ENCODE results near the gene OGFOD1.

OGFOD1 gene

GRCh38 chr16:56519459-56520250, 68.3 kb downstream of the OGFOD1 start, which contains the start of gene BBS2:
Gene BBS2, minus strand, starts transcription at chr16:56520024. Its CDS starts 162 bp downstream, at chr16:56519862.
- TF ChIP-seq ZFX (IDR thresholded peaks at IDR 0.05; ENCODE audit: borderline replicate concordance) (no peak), CTCF (IDR thresholded peaks at IDR 0.05) (0 out of 2 replicates have a peak, but pooled peaks have one; percentile 2)

GRCh38 chr16:56520251-56520577, 68.9 kb downstream of the OGFOD1 start:
- no peak for TF ChIP-seq CTCF (IDR thresholded peaks at IDR 0.05)
- no peak for TF ChIP-seq ZFX (IDR thresholded peaks at IDR 0.05; ENCODE audit: borderline replicate concordance)
- peak overlapping the region; percentile 80 for H3K27ac ChIP-seq

More at GRCh38 chr16:56519459-56520250, 68.3 kb downstream of the OGFOD1 start, which contains the start of gene BBS2:
- H3K27ac ChIP-seq = peak within 1 kb of the TSS; percentile 80

- TF ChIP-seq CTCF (IDR thresholded peaks at IDR 0.05) = no peak
- no peak for TF ChIP-seq ZFX (IDR thresholded peaks at IDR 0.05; ENCODE audit: borderline replicate concordance)
- no peak overlapping the region for H3K27ac ChIP-seq
These were observed 73.9 kb downstream of the OGFOD1 start for GRCh38 chr16:56525236-56525635.

All from 22Rv1 (cell line).